Fibroblast of skin of abdomen (primary cell): ENCODE measurements around the gene HSPA1B.
"Not testable (repeated sequence)": the region's sequence is repeated elsewhere in the genome, so short reads cannot be mapped to it uniquely, and the experiment has no call there.

ENCODE experiments used
- DNase-seq: peaks from one replicate; pipeline ENCODE4 v3.0.0-alpha.2; 2013

The HSPA1B gene

GRCh38 chr6:31799781-31800180 is 27.8 kb upstream of the HSPA1B start:
- DNase-seq: no peak

DNA sequence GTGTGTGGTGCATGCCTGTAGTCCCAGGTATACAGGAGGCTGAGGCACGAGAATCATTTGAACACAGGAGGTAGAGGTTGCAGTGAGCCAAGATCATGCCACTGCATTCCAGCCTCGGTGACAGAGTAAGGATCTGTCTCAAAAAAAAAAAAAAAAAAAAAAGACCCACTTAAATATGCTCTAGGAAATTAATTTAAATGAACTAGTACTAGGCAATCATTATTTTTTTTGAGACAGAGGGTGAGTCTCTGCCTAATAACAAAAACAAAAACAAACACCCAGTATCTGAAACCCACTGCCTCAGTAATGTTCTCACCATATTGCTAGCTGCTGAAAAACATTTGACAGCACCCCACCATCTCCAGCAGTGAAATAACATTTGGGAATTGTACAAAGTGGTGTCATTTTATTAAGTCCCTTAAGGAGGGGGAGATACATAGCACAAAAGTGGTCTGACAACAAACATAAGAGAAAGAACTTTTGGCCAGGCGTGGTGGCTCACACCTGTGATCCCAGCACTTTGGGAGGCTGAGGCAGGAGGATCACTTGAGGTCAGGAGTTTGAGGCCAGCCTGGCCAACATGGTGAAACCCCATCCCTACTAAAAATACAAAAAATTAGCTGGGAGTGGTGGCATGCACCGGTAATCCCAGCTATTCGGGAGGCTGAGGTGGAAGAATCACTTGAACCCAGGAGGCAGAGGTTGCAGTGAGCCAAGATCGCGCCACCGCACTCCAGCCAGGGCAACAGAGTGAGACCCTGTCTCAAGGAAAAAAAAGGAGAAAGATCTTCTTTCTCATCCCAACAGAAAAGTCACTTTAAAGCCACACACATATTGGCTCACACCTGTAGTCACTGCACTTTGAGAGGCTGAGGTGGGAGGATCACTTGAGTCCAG is 26.3 kb upstream of the HSPA1B start:
- not testable (repeated sequence) for DNase-seq

GRCh38 chr6:31805939-31806469 is 21.5 kb upstream of the HSPA1B start:
- DNase-seq: no peak

- DNase-seq: peak; percentile 96
Observed at GRCh38 chr6:31806470-31807272, 20.9 kb upstream of the HSPA1B start, which contains the start of gene LSM2. Gene LSM2 (minus strand): TSS chr6:31806966. CDS start chr6:31806757, 209 bp downstream.

DNA sequence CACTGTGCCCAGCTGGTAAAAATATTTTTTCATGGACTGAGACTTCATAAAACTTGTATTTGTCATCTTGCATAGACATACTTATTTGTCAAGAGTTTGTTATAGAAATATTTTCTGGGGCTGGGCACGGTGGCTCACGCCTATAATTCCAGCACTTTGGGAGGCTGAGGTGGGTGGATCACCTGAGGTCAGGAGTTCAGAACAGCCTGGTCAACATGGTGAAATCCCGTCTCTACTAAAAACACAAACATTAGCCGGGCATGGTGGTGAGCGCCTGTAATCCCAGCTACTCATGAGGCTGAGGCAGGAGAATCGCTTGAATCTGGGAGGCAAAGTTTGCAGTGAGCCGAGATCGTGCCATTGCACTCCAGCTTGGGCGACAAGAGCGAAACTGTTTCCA is 18.9 kb upstream of the HSPA1B start:
- DNase-seq: not testable (repeated sequence)

DNA sequence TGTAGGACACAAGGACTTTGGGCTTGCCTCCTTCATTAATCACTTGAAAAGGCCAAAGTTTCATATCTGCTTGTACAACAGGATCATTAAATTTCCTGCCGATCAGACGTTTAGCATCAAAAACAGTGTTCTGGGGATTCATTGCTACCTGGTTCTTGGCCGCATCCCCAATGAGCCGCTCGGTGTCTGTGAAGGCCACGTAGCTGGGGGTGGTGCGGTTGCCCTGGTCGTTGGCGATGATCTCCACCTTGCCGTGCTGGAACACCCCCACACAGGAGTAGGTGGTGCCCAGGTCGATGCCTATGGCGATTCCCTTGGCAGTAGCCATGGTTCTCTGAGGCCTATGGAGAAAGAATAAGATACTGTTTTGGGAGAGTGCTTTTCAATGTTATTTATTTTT is 15.9 kb upstream of the HSPA1B start:
- DNase-seq: no peak

DNA sequence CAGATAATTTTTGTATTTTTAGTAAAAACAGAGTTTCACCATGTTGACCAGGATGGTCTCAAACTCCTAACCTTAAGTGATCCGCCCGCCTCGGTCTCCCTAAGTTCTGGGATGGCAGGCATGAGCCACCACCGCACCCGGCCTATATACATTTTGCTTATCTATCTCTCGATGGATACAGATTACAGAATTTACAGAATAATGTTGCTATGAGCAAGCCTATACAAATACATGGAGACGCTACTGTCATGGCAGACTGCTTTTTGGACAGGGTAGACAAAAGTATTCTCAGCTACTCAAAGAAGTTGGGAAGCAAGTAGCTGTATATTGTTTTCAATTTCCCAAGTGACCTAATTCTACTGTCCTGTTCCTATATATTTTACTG is 14.1 kb upstream of the HSPA1B start:
- no peak for DNase-seq

- peak; percentile 99 for DNase-seq
Observed at GRCh38 chr6:31814677-31815024, 12.9 kb upstream of the HSPA1B start.

- DNase-seq: peak; percentile 98
Observed at GRCh38 chr6:31815025-31815838, 12.3 kb upstream of the HSPA1B start, which contains the start of the genes HSPA1A and HSPA1L. Gene HSPA1A (plus strand): TSS chr6:31815543. CDS start chr6:31815757, 214 bp downstream. Gene HSPA1L (minus strand): TSS chr6:31815283. CDS start chr6:31811972, 3,311 bp downstream.

- not testable (repeated sequence) for DNase-seq
Observed at GRCh38 chr6:31817133-31817928, 10.2 kb upstream of the HSPA1B start.

GRCh38 chr6:31817929-31818511 is 9.5 kb upstream of the HSPA1B start:
- not testable (repeated sequence) for DNase-seq

DNA sequence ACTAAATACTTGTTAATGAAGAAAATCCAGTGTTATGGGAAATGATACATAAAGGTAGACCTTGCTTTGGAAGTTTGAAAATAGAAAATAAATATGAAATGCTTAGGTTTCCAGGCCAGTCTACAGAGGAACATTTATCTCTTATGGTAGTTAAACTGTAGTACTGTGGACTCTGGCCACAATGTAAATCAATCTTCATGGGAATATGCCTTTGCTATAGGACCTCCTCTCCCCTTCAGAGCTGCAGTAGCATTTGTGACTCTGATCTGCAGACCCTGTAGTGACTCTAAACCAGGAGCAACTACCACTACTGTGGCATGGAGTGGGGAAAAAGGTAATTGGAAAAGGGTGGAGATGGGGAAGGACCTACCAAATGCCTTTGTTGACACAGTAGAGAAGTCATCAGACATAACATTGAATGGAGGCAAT is 7.7 kb upstream of the HSPA1B start:
- DNase-seq: no peak

DNA sequence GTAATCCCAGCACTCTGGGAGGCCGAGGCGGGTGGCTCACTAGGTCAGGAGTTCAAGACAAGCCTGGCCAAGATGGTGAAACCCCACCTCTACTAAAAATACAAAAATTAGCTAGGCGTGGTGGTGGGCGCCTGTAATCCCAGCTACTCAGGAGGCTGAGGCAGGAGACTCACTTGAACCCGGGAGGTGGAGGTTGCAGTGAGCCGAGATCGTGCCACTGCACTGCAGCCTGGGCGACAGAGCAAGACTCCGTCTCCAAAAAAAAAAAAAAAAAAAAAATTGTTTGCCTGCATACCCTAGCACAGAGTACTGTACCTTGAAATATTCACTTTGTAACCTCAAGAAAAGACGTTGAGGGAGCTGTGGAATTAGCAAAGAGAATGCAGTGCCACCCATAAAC is 7.1 kb upstream of the HSPA1B start:
- DNase-seq: not testable (repeated sequence)

DNA sequence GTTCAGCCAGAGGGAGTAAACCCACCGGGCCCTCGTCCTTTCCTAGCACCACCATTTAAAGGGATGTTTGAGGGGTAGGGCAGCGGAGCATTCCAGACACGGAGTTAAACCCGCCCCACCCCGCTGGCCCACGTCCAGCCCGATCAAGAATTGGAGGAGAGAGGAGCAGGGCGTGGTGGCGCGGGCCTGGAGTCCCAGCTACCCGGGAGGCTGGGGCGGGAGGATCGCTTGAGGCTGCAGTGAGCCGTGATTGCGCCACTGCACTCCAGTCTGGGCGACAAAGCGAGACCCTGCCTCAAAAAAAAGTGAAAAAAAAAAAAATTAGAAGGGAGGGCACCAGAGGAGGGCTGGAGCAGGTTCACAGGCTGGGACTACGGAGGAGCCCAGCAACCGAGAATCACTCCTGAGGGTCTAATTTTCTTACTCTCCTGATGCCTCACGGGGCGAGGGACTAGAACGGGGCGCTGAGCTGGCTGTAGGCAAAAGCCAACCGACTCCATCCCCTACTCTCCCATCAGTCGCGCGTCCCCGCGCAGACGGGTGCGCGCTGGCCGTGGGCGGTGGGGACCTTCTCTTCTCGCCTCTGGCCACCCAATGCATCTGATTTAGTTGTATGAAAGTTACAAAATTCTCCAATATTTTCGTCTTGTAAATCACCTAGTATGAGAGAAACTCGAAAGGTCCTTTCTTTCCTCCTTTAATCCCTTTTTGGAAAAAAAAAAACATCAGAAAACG is 6.1 kb upstream of the HSPA1B start:
- DNase-seq: peak; percentile 43

- DNase-seq: peak; percentile 69
Observed at GRCh38 chr6:31822036-31822821, 5.3 kb upstream of the HSPA1B start.

- DNase-seq: not testable (repeated sequence)
Observed at GRCh38 chr6:31823592-31824196, 3.8 kb upstream of the HSPA1B start.

GRCh38 chr6:31825553-31825952 is 2.0 kb upstream of the HSPA1B start:
- no peak for DNase-seq

DNA sequence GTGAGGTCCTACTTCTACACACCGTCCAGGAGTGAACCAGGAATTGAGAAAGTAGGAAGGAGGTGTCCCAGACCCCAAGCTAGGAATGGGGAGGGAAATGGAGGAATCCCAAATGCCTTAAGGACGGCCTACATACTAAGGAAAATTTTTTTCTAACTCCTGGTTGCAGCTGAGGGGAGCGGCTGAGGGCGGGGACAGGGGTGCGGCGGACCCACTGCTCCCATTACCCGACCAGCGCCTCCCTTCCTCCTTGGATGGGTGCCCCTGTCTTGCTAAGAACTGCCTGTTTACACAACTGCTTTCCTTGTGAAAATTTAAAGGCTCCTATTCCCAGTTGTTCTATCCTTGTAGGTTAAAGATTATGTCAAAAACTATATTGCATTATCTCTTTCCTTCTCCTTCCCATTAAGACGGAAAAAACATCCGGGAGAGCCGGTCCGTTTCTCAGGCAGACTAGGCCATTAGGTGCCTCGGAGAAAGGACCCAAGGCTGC is 699 bp upstream of the HSPA1B start:
- peak; percentile 87 for DNase-seq
